Nephron progenitor cell (in vitro differentiated cells): ENCODE measurements around the gene TEC.

Experiments used
- DNase-seq: peaks from one replicate; pipeline ENCODE4 v3.0.0; 2021
- H3K27ac Mint-ChIP-seq: 2 replicates; pipeline ENCODE4 v1.8.0; 2021; ENCODE audit warnings: mild to moderate bottlenecking, moderate library complexity, mixed read lengths
- H3K27me3 Mint-ChIP-seq: 2 replicates; pipeline ENCODE4 v1.8.0; 2021; ENCODE audit warnings: mild to moderate bottlenecking, low read depth, mixed read lengths; ENCODE audit not compliant: poor library complexity
- H3K36me3 Mint-ChIP-seq: 2 replicates; pipeline ENCODE4 v1.8.0; 2021; ENCODE audit warnings: low read depth, mixed read lengths
- H3K4me1 Mint-ChIP-seq: 2 replicates; pipeline ENCODE4 v1.8.0; 2021; ENCODE audit warnings: mixed read lengths
- H3K4me3 Mint-ChIP-seq: 2 replicates; pipeline ENCODE4 v1.8.0; 2021; ENCODE audit warnings: mild to moderate bottlenecking, moderate library complexity, mixed read lengths
- H3K9me3 Mint-ChIP-seq: 2 replicates; pipeline ENCODE4 v1.8.0; 2021; ENCODE audit warnings: mild to moderate bottlenecking, moderate library complexity, mixed read lengths
- TF ChIP-seq, protein P1 (sequence below): fragments of 200-600 bp; sonication (generic); IDR thresholded peaks from 2 replicates; pipeline ENCODE4 v1.5.0; 2021; ENCODE audit warnings: antibody characterized with exemption

Gene TEC

DNA sequence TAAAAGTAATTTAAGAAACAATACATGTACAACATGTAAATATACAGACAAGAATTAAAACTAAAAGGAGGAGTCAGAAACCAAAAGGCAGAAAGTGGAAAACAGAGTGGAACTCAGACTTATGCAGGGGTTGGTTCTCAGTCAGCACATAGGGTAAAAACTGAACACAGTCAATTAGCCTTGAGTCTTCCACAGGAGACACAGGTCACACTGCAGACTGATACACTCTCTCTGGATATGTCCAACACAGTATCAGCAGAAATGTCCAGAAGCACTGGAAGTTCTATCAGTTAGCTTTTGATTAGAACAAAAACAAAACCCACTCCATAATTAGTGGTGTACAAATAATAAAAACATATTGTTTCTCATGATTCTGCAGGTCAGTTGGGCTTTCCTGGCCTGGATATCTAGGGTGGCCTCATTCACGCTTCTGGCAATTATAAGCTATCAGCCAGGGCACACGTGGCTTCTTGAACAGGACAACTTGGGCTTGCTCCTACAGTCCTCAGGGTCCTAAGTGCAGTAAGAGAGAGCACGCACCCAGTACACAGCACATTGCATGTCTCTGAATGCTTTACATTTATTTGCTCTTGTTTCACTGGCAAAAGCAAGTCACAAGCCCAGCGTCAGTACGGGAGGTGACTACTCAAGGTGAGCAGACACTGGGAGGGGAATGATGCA lies 21.6 kb downstream of the TEC start:
- TF ChIP-seq, protein P1, sequence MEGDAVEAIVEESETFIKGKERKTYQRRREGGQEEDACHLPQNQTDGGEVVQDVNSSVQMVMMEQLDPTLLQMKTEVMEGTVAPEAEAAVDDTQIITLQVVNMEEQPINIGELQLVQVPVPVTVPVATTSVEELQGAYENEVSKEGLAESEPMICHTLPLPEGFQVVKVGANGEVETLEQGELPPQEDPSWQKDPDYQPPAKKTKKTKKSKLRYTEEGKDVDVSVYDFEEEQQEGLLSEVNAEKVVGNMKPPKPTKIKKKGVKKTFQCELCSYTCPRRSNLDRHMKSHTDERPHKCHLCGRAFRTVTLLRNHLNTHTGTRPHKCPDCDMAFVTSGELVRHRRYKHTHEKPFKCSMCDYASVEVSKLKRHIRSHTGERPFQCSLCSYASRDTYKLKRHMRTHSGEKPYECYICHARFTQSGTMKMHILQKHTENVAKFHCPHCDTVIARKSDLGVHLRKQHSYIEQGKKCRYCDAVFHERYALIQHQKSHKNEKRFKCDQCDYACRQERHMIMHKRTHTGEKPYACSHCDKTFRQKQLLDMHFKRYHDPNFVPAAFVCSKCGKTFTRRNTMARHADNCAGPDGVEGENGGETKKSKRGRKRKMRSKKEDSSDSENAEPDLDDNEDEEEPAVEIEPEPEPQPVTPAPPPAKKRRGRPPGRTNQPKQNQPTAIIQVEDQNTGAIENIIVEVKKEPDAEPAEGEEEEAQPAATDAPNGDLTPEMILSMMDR: no peak
- Mint-ChIP-seq H3K27ac (no peak overlapping the region), H3K4me3 (no peak overlapping the region), H3K27me3 (peaks cover 1% of the 10 kb centered on the region), H3K9me3 (no peaks in the 10 kb centered on the region), H3K4me1 (no peaks in the 10 kb centered on the region), H3K36me3 (no peaks in the 10 kb centered on the region)
- DNase-seq: no peak

DNA sequence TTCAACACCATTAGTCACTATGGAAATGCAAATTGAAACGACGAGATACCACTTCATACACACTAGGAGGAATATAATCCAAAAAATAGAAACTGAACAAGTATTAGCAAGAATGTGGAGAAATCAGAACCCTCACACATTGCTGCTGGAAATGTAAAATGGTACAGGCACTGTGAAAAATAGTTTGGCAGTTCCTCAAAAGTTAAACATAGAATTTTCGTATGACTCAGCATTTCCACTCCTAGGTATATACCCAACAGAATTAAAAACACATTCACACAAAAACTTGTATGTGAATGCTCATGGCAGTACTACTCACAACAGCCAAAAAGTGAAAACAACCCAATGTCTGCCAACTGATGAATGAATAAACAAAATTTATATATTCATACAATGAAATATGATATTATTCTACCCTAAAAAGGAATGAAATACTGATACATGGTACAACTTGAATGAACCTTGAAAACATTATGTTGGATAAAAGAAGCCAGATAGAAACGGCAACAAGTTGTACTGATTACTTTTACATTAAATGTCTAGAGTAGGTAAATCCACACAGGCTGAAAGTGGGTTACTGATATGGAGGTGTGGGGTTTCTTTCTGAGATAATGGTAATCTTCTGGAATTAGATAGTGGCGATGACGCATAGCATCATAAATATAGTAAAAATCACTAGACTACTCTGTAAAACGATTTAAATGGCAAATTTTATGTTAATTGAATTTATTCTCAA lies 22.3 kb downstream of the TEC start:
- Mint-ChIP-seq H3K27me3 (no peaks in the 10 kb centered on the region), H3K9me3 (no peaks in the 10 kb centered on the region)

DNA sequence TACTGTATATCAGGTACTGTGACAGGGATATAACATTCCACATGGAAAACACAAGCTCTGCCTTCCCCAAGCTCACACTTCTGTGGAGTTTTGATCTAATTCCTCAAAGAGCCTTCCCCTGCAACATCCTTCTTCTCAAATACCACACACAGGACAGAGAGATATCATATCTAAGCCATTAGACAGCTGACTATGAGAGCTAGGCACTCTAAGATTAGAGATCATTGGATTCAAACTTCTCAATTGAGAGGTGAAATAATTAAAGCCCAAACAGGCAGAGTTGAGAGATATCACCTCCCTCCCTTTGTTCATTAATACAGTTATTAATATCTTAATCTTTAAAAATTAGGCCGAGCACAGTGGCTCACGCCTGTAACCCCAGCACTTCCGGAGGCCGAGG lies 25.0 kb downstream of the TEC start:
- no peaks in the 10 kb centered on the region for H3K4me1 Mint-ChIP-seq
- DNase-seq: no peak
- no peaks in the 10 kb centered on the region for H3K9me3 Mint-ChIP-seq
- no peaks in the 10 kb centered on the region for H3K36me3 Mint-ChIP-seq
- no peaks in the 10 kb centered on the region for H3K27me3 Mint-ChIP-seq
- no peak overlapping the region for H3K4me3 Mint-ChIP-seq
- TF ChIP-seq, protein P1: no peak
- H3K27ac Mint-ChIP-seq: no peak overlapping the region

More for the DNA sequence above, 22.3 kb downstream of the TEC start:
- no peak for DNase-seq
- Mint-ChIP-seq H3K4me1 (no peaks in the 10 kb centered on the region), H3K36me3 (no peaks in the 10 kb centered on the region), H3K27ac (no peak overlapping the region), H3K4me3 (no peak overlapping the region)
- TF ChIP-seq, protein P1: no peak

DNA sequence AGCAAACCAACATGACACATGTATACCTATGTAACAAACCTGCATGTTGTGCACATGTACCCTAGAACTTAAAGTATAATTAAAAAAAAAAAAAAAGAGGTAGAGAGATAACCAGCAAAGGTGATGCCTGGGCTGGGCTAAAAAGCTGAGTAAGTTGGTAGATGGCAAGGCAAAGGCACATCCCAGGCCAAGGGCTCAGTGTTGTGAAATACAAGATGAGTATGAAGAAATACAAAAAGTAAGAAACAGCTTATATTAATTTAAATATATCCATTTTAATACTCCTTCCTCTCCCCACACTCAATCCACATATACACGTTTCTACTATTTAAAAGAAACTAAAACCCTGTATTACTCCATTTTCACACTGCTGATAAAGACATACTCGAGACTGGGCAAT lies 25.8 kb downstream of the TEC start:
- Mint-ChIP-seq H3K4me3 (no peak overlapping the region), H3K9me3 (no peaks in the 10 kb centered on the region), H3K4me1 (no peaks in the 10 kb centered on the region), H3K36me3 (no peaks in the 10 kb centered on the region), H3K27me3 (no peaks in the 10 kb centered on the region), H3K27ac (no peak overlapping the region)
- no peak for DNase-seq
- TF ChIP-seq, protein P1: no peak

DNA sequence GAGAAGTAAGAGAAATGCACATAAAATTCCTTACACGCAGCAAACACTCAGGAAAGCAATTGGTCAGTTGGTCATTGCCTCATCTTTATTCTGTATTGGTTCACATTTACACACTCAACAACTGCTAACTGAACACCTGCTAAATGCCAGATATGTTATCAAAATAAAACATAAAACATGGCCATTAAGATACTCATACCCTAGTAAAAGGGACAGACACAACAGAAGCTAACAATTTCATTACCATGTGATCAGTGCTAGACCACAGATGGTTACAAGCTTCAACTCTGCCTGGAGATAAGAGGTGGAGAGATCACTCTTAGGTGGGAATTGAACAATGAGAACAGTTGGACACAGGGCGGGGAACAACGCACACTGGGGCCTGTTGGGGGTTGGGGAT lies 26.2 kb downstream of the TEC start:
- Mint-ChIP-seq H3K27ac (no peak overlapping the region), H3K27me3 (no peaks in the 10 kb centered on the region), H3K36me3 (no peaks in the 10 kb centered on the region), H3K9me3 (no peaks in the 10 kb centered on the region), H3K4me1 (no peaks in the 10 kb centered on the region), H3K4me3 (no peak overlapping the region)
- TF ChIP-seq, protein P1: no peak
- DNase-seq: no peak
